H7 (cell line): ENCODE results near the gene CDH22. TPM values are rescaled to one million over a fixed set of nuclear protein-coding genes. Genes with fewer than 3 reads are reported as not detected.
A peak's percentile ranks its signal among the peaks of the same experiment; 100 is the strongest.

Experiments
- DNase-seq: peaks from one replicate; pipeline ENCODE4 v3.0.0; 2012
- H3K27me3 ChIP-seq: 2 replicates; pipeline ENCODE4 v1.6.0; 2011; ENCODE audit warnings: mild to moderate bottlenecking, low read length; ENCODE audit not compliant: control insufficient read depth, insufficient read depth
- H3K36me3 ChIP-seq: replicated peaks from 2 replicates; pipeline ENCODE4 v1.5.1; 2011; ENCODE audit warnings: low read length; ENCODE audit not compliant: control insufficient read depth, insufficient read depth
- H3K4me3 ChIP-seq: 2 replicates; pipeline ENCODE4 v1.5.1; 2011; ENCODE audit warnings: low read depth, mild to moderate bottlenecking, control low read depth, low read length, moderate library complexity; ENCODE audit not compliant: insufficient read depth
- total RNA-seq: library from RNA; depleted of rRNA; stranded (reverse); fragments of >200 nt; shearing (Covaris generic); gene quantifications from 2 replicates; pipeline ENCODE4 v1.2.3, GENCODE V29; 2014

Gene CDH22
- total RNA-seq, 1 experiment from 2014 or later = 0.03 TPM

- Histone ChIP-seq H3K36me3 (no peaks in the 10 kb centered on the region), H3K27me3 (peaks cover 2% of the 10 kb centered on the region; the same call in 1 of the 2 replicates)
- no peak for DNase-seq
Observed at GRCh38 chr20:46161921-46162320, 146.4 kb downstream of the CDH22 start.

DNA sequence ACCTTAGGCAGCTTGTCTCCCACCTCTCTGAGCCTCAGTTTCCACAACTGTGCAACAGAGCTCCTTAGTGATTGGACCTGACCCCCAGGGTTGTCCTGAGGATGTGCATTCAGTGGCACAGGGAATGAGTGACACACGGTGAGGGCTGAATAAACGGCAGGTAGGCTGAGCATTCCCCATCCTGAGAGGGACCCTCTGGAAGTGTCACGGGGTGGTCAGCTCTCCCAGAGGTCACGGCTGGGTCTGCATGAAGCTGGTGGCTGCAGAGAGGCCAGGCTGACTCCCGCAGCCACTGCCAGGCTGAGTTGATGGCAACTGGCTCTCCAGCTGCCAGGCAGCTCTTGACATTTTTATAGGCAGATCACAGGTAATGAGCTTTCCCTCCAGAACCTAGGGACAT lies 147.6 kb downstream of the CDH22 start:
- Histone ChIP-seq H3K27me3 (peaks cover 2% of the 10 kb centered on the region; the same call in 1 of the 2 replicates), H3K4me3 (no peak overlapping the region)
- DNase-seq = no peak

More at GRCh38 chr20:46161921-46162320, 146.4 kb downstream of the CDH22 start:
- H3K4me3 ChIP-seq = no peak overlapping the region

DNA sequence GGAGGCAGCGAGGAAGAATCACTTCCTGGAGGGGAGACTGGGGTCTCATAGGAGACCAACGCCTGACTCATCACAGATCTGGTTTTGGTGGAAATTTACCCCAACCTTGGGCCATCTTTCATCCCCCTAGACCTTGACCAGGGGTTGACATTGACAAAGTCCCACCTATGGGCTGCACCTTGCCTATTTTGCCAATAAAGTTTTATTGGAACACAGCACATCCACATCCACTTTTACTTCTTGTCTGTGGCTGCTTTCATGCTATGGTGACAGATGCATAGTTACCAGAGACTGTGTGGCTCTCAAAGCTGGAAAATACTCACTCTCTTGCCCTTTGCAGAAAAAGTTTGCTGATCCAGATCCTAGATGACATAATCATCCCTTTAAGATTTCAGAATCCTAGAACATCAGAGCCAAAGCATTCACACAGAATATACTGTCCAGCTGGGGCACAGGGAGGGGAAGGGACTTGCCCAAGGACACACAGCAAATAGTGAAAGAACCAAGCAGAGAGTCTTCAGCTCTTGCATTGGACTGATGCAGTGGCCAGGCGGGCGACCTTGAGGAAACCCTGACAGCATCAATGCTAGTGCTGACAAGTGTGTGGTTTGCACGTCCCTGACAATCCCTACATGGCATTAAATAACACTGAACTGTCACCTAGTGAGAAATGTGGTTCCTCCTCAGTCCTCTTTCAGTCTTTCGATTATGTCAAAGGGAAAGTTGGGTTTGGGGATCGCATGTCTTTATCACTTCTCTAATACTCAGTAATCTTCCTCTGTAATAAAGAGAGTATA lies 149.0 kb downstream of the CDH22 start:
- no peak overlapping the region for H3K4me3 ChIP-seq
- peaks cover 2% of the 10 kb centered on the region; the same call in 1 of the 2 replicates for H3K27me3 ChIP-seq
- no peak for DNase-seq
- H3K36me3 ChIP-seq = no peaks in the 10 kb centered on the region

More for the DNA sequence above, 147.6 kb downstream of the CDH22 start:
- no peaks in the 10 kb centered on the region for H3K36me3 ChIP-seq

GRCh38 chr20:46158476-46158987 lies 149.8 kb downstream of the CDH22 start:
- Histone ChIP-seq H3K27me3 (peaks cover 2% of the 10 kb centered on the region; the same call in 1 of the 2 replicates), H3K36me3 (no peaks in the 10 kb centered on the region), H3K4me3 (no peak overlapping the region)
- DNase-seq = no peak

DNA sequence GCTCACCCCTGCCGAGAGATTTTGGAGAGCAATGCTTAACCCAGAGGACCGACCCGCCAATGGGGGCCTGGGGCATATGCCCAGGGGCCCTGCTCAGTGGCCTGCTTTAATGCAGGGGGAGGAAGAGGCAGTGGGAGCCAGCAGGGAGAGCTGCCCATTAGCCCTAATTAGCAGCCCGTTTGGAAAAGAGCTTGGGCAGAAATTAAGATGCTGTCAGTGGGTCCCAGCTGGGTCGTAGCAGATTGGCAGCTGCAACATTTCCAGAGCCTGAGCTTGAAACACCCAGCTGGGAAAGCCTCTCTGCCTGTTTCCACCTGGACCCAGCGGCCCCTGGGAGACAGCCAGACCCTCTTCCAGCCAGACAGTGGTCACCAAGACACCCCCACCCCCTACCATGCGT lies 150.7 kb downstream of the CDH22 start:
- no peak for DNase-seq
- H3K27me3 ChIP-seq = peaks cover under 1% of the 10 kb centered on the region; the same call in 1 of the 2 replicates

GRCh38 chr20:46157076-46157592 lies 151.2 kb downstream of the CDH22 start:
- Histone ChIP-seq H3K4me3 (no peak overlapping the region), H3K27me3 (no peaks in the 10 kb centered on the region; the same call in 1 of the 2 replicates), H3K36me3 (no peaks in the 10 kb centered on the region)
- DNase-seq = no peak

More for the DNA sequence above, 150.7 kb downstream of the CDH22 start:
- Histone ChIP-seq H3K4me3 (no peak overlapping the region), H3K36me3 (no peaks in the 10 kb centered on the region)

GRCh38 chr20:46156065-46156464 lies 152.2 kb downstream of the CDH22 start:
- H3K4me3 ChIP-seq = no peak overlapping the region
- DNase-seq = no peak
- H3K36me3 ChIP-seq = no peaks in the 10 kb centered on the region
- no peaks in the 10 kb centered on the region; the same call in 1 of the 2 replicates for H3K27me3 ChIP-seq

GRCh38 chr20:46154796-46155195 lies 153.5 kb downstream of the CDH22 start:
- H3K27me3 ChIP-seq = no peaks in the 10 kb centered on the region; the same call in 1 of the 2 replicates
- H3K36me3 ChIP-seq = no peaks in the 10 kb centered on the region
- no peak overlapping the region for H3K4me3 ChIP-seq
- no peak for DNase-seq

- no peak for DNase-seq
- no peaks in the 10 kb centered on the region; the same call in 1 of the 2 replicates for H3K27me3 ChIP-seq
- H3K36me3 ChIP-seq = no peaks in the 10 kb centered on the region
- no peak overlapping the region for H3K4me3 ChIP-seq
Observed at GRCh38 chr20:46154305-46154704, 154.0 kb downstream of the CDH22 start.

DNA sequence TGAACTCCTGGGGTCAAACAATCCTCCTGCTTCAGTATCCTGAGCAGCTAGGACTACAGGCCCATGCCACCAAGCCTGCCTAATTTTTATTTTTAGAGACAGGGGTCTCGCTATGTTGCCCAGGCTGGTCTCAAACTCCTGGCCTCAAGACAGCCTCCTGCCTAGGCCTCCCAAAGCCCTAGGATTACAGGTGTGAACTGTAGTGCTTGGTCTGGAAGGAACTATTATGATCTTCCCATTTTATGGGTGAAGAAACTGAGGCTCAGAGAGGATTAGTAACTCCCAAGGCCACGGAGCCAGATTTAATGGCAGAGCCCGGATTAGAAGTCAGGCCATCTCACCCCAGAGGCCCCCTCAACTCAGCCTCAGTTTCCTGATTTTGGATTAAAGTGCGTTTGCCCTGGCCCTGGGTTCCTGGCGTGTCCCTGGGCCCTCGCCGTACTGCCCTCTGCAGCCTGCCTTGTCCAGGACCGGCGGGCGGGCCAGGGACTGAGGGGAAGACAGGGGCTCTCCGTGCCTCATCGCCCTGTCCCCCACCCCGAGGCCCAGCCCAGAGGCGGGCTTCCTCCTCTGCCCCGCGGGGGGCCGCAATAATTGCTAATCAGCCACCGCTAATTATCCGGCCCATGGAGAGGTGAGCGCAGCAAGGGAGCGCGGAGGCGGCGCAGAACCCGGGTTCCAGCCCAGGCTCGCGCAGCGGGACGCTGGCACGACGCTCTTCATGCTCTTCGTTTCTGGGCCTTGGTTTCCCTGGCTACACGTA lies 155.3 kb downstream of the CDH22 start:
- DNase-seq = peak; percentile 62
- no peaks in the 10 kb centered on the region for H3K36me3 ChIP-seq
- no peaks in the 10 kb centered on the region for H3K27me3 ChIP-seq
- no peak overlapping the region for H3K4me3 ChIP-seq

GRCh38 chr20:46151936-46152335 lies 156.4 kb downstream of the CDH22 start:
- peak; percentile 93 for DNase-seq
- Histone ChIP-seq H3K4me3 (no peak overlapping the region), H3K36me3 (no peaks in the 10 kb centered on the region)

DNA sequence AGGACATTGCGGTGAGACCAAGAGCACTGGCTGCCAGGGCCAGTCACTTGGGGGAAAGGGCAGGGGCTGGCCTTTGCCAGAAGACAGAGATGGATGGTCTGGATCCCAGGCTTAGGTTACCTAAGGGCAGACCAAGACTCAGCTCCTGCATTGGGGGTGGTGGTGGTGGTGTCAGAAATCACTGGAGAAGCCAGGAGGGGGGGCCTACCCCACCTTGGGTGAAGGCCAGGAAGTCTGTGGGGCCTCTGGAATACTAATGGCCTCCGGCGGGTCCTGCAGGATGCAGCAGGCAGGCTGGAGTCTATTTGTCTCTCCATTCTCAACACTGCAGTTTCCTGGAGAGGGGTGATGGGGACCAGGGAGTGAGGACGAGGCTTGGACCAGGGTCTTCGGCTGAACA lies 157.4 kb downstream of the CDH22 start:
- DNase-seq = no peak
- Histone ChIP-seq H3K27me3 (no peaks in the 10 kb centered on the region), H3K36me3 (no peaks in the 10 kb centered on the region), H3K4me3 (no peak overlapping the region)

More at GRCh38 chr20:46151936-46152335, 156.4 kb downstream of the CDH22 start:
- H3K27me3 ChIP-seq = no peaks in the 10 kb centered on the region

GRCh38 chr20:46148313-46149208 lies 159.7 kb downstream of the CDH22 start:
- Histone ChIP-seq H3K36me3 (no peaks in the 10 kb centered on the region), H3K27me3 (no peaks in the 10 kb centered on the region), H3K4me3 (no peak overlapping the region)
- no peak for DNase-seq
